Lung (tissue), 12 donors: Measurements from ENCODE around the gene TMPRSS15. TPM values are rescaled to one million over a fixed set of nuclear protein-coding genes. Genes with fewer than 3 reads are reported as not detected.

Experiments
- ATAC-seq: fragments of 200-7000 bp; cut with Tn5 transposase; one replicate; pipeline ENCODE4 v1.9.1; 2020; ENCODE audit warnings: moderate number of reproducible peaks; ENCODE audit not compliant: insufficient read depth, low FRiP score
- DNase-seq, 3 donors: peaks; one replicate each; pipeline ENCODE4 v3.0.0-alpha.2; 2013 to 2017
- H3K27ac ChIP-seq, 2 donors: one replicate each; pipeline ENCODE4 v1.5.1; 2013; ENCODE audit warnings: mild to moderate bottlenecking in 2 of 2, moderate library complexity in 2 of 2, control low read depth in 1 of 2, inconsistent platforms in 1 of 2, low read depth in 1 of 2, low read length in 1 of 2
- H3K27me3 ChIP-seq, 3 donors: one replicate each; pipeline ENCODE4 v1.5.1; 2013; ENCODE audit warnings: low read length in 2 of 3; ENCODE audit not compliant: control insufficient read depth in 3 of 3, insufficient read depth in 3 of 3
- H3K36me3 ChIP-seq, 4 donors: one replicate each; pipeline ENCODE4 v1.5.1; 2013; ENCODE audit warnings: low read length in 4 of 4, mild to moderate bottlenecking in 1 of 4, moderate library complexity in 1 of 4; ENCODE audit not compliant: control insufficient read depth in 4 of 4, insufficient read depth in 4 of 4
- H3K4me1 ChIP-seq, 5 donors: one replicate each; pipeline ENCODE4 v1.5.1; 2013; ENCODE audit warnings: low read length in 5 of 5, mild to moderate bottlenecking in 2 of 5, moderate library complexity in 1 of 5; ENCODE audit not compliant: control insufficient read depth in 5 of 5, insufficient read depth in 5 of 5
- H3K4me3 ChIP-seq: one replicate; pipeline ENCODE4 v1.5.1; 2013; ENCODE audit warnings: mild to moderate bottlenecking, control low read depth, moderate library complexity
- H3K9ac ChIP-seq, 2 donors: one replicate each; pipeline ENCODE4 v1.5.1; 2013; ENCODE audit warnings: low read length in 2 of 2, control low read depth in 1 of 2; ENCODE audit not compliant: insufficient read depth in 1 of 2
- H3K9me3 ChIP-seq, 4 donors: one replicate each; pipeline ENCODE4 v1.5.1; 2013; ENCODE audit warnings: low read length in 3 of 4, mild to moderate bottlenecking in 1 of 4, moderate library complexity in 1 of 4; ENCODE audit not compliant: control insufficient read depth in 4 of 4, insufficient read depth in 3 of 4
- WGBS, 2 donors: extraction: QIAGEN DNeasy Blood & Tissue Kit; methylation state at CpG; one replicate each; pipeline ENCODE4 v1.1.7; 2013; 5-methylcytosine and 5-hydroxymethylcytosine counted together
- polyA plus RNA-seq, 2 donors: library from polyadenylated mRNA; stranded (reverse); fragments of 200-250 nt; gene quantifications; one replicate each; pipeline ENCODE4 v1.2.1, GENCODE V29; 2013
- total RNA-seq, 2 donors: library from RNA; depleted of rRNA in 1 of 2; stranded (reverse); fragments of >200 nt in 1 of 2; gene quantifications; one replicate each; pipeline ENCODE4 v1.2.1, GENCODE V29; 2014 to 2021
- TF ChIP-seq, protein P1 (sequence below): IDR thresholded peaks from 2 replicates; pipeline ENCODE4 v1.5.1; 2012; ENCODE audit warnings: mild to moderate bottlenecking; ENCODE audit errors: control extremely low read depth, extremely low read depth
- donor health status: control.
- donor health status: control.
- donor health status: Bipolar disorder and iron deficiency.
- donor health status: healthy.
- donor health status: DM: yes; HTN: yes; CAD: no.

TMPRSS15 gene
- total and polyA plus RNA-seq, 4 donors, result 0.01 TPM; not detected in 3

GRCh38 chr21:18417141-18417790, 13.7 kb upstream of the TMPRSS15 start:
- H3K27ac ChIP-seq, result no peak overlapping the region
- ATAC-seq, result no peak
- TF ChIP-seq, protein P1, sequence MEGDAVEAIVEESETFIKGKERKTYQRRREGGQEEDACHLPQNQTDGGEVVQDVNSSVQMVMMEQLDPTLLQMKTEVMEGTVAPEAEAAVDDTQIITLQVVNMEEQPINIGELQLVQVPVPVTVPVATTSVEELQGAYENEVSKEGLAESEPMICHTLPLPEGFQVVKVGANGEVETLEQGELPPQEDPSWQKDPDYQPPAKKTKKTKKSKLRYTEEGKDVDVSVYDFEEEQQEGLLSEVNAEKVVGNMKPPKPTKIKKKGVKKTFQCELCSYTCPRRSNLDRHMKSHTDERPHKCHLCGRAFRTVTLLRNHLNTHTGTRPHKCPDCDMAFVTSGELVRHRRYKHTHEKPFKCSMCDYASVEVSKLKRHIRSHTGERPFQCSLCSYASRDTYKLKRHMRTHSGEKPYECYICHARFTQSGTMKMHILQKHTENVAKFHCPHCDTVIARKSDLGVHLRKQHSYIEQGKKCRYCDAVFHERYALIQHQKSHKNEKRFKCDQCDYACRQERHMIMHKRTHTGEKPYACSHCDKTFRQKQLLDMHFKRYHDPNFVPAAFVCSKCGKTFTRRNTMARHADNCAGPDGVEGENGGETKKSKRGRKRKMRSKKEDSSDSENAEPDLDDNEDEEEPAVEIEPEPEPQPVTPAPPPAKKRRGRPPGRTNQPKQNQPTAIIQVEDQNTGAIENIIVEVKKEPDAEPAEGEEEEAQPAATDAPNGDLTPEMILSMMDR, result no peak
- no peaks in the 10 kb centered on the region for H3K27me3 ChIP-seq
- H3K36me3 ChIP-seq, result no peaks in the 10 kb centered on the region
- 61 to 74% methylated on average over 3 of the region's 3 CpGs for WGBS, 2 donors
- no peak overlapping the region for H3K4me3 ChIP-seq
- no peaks in the 10 kb centered on the region for H3K4me1 ChIP-seq
- no peak for DNase-seq
- H3K9me3 ChIP-seq, result no peaks in the 10 kb centered on the region
- no peak overlapping the region for H3K9ac ChIP-seq

- Histone ChIP-seq H3K4me3 (no peak overlapping the region), H3K27ac (no peak overlapping the region), H3K9ac (no peak overlapping the region), H3K9me3 (no peaks in the 10 kb centered on the region), H3K36me3 (no peaks in the 10 kb centered on the region), H3K4me1 (no peaks in the 10 kb centered on the region), H3K27me3 (no peaks in the 10 kb centered on the region)
- TF ChIP-seq, protein P1, result no peak
- peak; percentile 62 for ATAC-seq
- peak in 2 of 3 donors; percentile 2 to 25 for DNase-seq
- WGBS, 2 donors, result 30 to 61% methylated on average over 5 of the region's 5 CpGs
Observed at GRCh38 chr21:18411565-18411964, 8.0 kb upstream of the TMPRSS15 start.

DNA sequence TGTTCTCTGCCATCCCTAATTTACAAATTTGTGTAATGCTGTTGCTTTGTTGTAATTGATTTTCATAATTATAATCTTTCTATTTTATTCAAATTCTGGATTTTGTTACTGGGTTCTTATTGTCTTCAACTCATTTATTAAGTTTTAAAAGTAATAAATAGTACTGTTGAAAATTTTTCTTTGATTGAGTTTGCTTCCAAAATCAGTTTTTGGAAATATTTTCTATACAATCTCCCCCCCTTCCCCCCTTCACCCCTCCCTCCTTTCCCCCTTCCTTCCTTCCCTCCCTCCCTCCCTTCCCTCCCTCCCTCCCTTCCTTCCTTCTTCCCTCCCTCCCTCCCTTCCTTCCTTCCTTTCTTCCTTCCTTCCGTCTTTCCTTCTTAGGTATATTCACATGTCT, 6.0 kb upstream of the TMPRSS15 start:
- Histone ChIP-seq H3K36me3 (no peaks in the 10 kb centered on the region), H3K4me3 (no peak overlapping the region), H3K4me1 (no peaks in the 10 kb centered on the region), H3K27me3 (no peaks in the 10 kb centered on the region), H3K27ac (no peak overlapping the region), H3K9me3 (no peaks in the 10 kb centered on the region), H3K9ac (no peak overlapping the region)
- WGBS, 2 donors, result 80 to 93% methylated on average over 1 of the region's 1 CpG
- ATAC-seq (no peak), DNase-seq (no peak)
- TF ChIP-seq, protein P1, result no peak

- WGBS, 2 donors, result 83 to 89% methylated on average over 5 of the region's 5 CpGs
- ATAC-seq (no peak), DNase-seq (no peak)
- H3K27me3 ChIP-seq, result no peaks in the 10 kb centered on the region
- no peaks in the 10 kb centered on the region for H3K36me3 ChIP-seq
- no peak overlapping the region for H3K9ac ChIP-seq
- H3K9me3 ChIP-seq, result no peaks in the 10 kb centered on the region
- H3K27ac ChIP-seq, result no peak overlapping the region
- TF ChIP-seq, protein P1, result no peak
- no peak overlapping the region for H3K4me3 ChIP-seq
- no peaks in the 10 kb centered on the region for H3K4me1 ChIP-seq
Observed at GRCh38 chr21:18398843-18399242, 4.7 kb downstream of the TMPRSS15 start.
